ENCODE measurements around the gene BLACAT1.

Gene BLACAT1

GRCh38 chr1:205454903-205455335 lies 926 bp downstream of the BLACAT1 start:
- no peak for DNase-seq (ENCODE audit: low spot score)

- no peak for DNase-seq (ENCODE audit: low spot score)
Observed at GRCh38 chr1:205453466-205453865, 2.4 kb downstream of the BLACAT1 start.

- DNase-seq (ENCODE audit: low spot score): no peak
Observed at GRCh38 chr1:205452933-205453332, 2.9 kb downstream of the BLACAT1 start.

GRCh38 chr1:205452364-205452763 lies 3.5 kb downstream of the BLACAT1 start:
- no peak for DNase-seq (ENCODE audit: low spot score)

- no peak for DNase-seq (ENCODE audit: low spot score)
Observed at GRCh38 chr1:205451759-205452164, 4.1 kb downstream of the BLACAT1 start.

GRCh38 chr1:205451202-205451601 lies 4.6 kb downstream of the BLACAT1 start:
- no peak for DNase-seq (ENCODE audit: low spot score)

- no peak for DNase-seq (ENCODE audit: low spot score)
Observed at GRCh38 chr1:205450448-205450847, 5.4 kb downstream of the BLACAT1 start.

GRCh38 chr1:205449750-205450443 lies 5.9 kb downstream of the BLACAT1 start:
- no peak for DNase-seq (ENCODE audit: low spot score)

- no peak for DNase-seq (ENCODE audit: low spot score)
Observed at GRCh38 chr1:205449254-205449749, 6.5 kb downstream of the BLACAT1 start.

- no peak for DNase-seq (ENCODE audit: low spot score)
Observed at GRCh38 chr1:205448540-205449253, 7.1 kb downstream of the BLACAT1 start.

- DNase-seq (ENCODE audit: low spot score): no peak
Observed at GRCh38 chr1:205447457-205448341, 8.1 kb downstream of the BLACAT1 start.

GRCh38 chr1:205446828-205447227 lies 9.0 kb downstream of the BLACAT1 start:
- DNase-seq (ENCODE audit: low spot score): no peak

GRCh38 chr1:205445646-205445935 lies 10.3 kb downstream of the BLACAT1 start:
- DNase-seq (ENCODE audit: low spot score): no peak

GRCh38 chr1:205444931-205445645 lies 10.8 kb downstream of the BLACAT1 start:
- DNase-seq (ENCODE audit: low spot score): peak; percentile 72

- no peak for DNase-seq (ENCODE audit: low spot score)
Observed at GRCh38 chr1:205444300-205444930, 11.4 kb downstream of the BLACAT1 start.

GRCh38 chr1:205443585-205444299 lies 12.1 kb downstream of the BLACAT1 start:
- no peak for DNase-seq (ENCODE audit: low spot score)

- DNase-seq (ENCODE audit: low spot score): no peak
Observed at GRCh38 chr1:205442051-205442725, 13.7 kb downstream of the BLACAT1 start.

- DNase-seq (ENCODE audit: low spot score): no peak
Observed at GRCh38 chr1:205441716-205442050, 14.2 kb downstream of the BLACAT1 start.

GRCh38 chr1:205441318-205441633 lies 14.6 kb downstream of the BLACAT1 start:
- no peak for DNase-seq (ENCODE audit: low spot score)

All from globus pallidus (tissue), 1 donor.